ENCODE results near the gene RFX8.
"Not testable (repeated sequence)": the region's sequence is repeated elsewhere in the genome, so short reads cannot be mapped to it uniquely, and the experiment has no call there.

RFX8 gene

DNA sequence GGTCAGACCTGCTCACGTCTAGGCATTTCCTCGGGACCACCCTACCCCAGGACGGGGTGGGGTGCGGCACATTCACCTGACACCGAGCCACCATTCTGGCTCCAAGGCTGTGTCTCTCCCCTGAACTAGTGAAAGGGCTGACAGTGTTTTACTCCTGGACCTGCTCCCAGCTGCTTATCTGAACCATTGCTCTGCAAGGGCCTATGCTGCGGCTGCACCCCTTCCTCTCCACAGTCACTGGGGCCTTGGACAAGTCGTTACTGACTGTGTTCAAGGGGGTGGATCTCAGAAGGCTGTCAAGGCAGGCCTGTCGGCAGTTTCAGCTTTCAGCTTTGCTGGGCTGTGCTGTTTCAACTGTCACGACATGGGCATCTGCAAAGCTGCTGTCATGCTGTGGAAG lies 99.3 kb downstream of the RFX8 start:
- DNase-seq (ENCODE audit: low read depth): no peak

DNA sequence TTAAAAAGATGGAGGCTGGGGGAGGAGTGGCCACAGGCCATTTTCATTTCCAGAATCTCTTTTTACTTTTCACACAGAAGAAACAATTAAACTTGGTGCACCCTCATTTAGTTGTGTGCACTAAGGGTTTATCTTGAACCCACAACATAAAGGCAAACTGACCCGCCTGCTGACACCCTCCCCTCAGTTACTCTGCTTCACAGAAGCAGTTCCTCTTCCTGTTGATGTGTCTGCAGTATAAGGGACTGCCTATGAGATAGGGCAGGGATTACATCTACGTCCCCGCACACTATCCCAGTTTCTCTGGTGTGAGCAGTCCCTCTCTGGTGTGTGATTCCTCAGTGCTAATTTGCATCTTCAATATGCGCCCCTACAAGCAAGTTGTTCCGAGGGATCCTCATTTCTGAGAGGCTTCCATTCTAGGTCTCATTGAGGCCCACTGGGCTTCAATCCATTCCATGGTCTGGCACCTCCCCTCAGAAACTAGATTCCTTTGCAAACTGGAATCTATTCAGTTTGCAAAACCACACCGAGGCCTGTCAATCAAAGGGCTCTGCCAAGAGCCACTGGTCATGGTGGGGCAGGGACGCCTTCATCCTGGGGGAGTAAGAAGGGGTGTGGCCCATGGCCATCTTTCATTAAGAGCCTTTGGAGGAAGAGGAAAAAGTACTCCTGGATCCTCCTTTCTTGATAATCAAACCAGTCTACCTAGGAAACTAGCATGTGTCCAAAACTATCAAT lies 99.9 kb downstream of the RFX8 start:
- DNase-seq (ENCODE audit: low read depth): no peak

GRCh38 chr2:101372792-101373191 lies 102.1 kb downstream of the RFX8 start:
- no peak for DNase-seq (ENCODE audit: low read depth)

- DNase-seq (ENCODE audit: low read depth): no peak
These were observed 103.3 kb downstream of the RFX8 start for GRCh38 chr2:101371636-101372035.

GRCh38 chr2:101369100-101369499 lies 105.8 kb downstream of the RFX8 start:
- DNase-seq (ENCODE audit: low read depth): no peak

GRCh38 chr2:101368376-101368775 lies 106.5 kb downstream of the RFX8 start:
- DNase-seq (ENCODE audit: low read depth): no peak

GRCh38 chr2:101367508-101367907 lies 107.4 kb downstream of the RFX8 start:
- no peak for DNase-seq (ENCODE audit: low read depth)

GRCh38 chr2:101364878-101365277 lies 110.0 kb downstream of the RFX8 start:
- DNase-seq (ENCODE audit: low read depth): no peak

DNA sequence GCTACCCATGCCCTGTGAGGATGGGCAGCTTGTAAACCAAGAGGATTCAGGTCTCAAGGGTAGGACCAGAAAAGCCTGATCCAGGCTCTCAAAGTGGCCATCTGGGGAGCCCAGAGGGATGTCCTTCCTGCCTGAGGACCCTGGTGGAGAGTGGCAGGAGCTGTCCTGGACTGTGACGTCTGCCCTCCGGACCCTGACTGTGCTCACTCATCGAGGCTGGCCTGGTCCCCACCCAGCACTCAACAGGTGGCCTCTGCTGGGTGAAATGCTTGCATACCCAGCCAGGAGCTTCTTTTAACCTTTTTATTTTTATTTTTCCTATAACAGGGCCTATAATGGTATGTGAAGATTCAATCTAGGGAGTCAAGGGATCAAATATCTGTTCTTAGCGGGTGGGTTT lies 112.1 kb downstream of the RFX8 start:
- no peak for DNase-seq (ENCODE audit: low read depth)

DNA sequence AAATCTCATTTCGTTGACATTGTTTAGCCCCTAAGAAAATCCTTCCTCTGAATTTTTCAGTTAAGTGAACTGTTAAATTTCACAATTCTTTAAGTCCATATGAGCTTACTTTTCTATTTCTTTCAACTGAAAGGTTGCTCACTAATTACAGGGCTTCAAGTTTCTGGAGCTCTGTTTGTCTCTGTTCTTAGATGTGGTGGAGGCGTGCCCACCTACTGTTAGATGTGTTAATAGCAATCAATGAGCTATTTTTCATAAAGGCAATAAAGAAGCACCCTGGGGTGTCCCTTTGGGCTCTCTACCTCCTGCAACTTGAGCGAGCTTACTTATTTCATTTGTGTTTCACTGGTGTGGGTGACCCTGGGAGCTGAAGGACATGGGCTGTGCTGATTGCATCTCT lies 112.6 kb downstream of the RFX8 start:
- no peak for DNase-seq (ENCODE audit: low read depth)

GRCh38 chr2:101361522-101361921 lies 113.4 kb downstream of the RFX8 start:
- no peak for DNase-seq (ENCODE audit: low read depth)

DNA sequence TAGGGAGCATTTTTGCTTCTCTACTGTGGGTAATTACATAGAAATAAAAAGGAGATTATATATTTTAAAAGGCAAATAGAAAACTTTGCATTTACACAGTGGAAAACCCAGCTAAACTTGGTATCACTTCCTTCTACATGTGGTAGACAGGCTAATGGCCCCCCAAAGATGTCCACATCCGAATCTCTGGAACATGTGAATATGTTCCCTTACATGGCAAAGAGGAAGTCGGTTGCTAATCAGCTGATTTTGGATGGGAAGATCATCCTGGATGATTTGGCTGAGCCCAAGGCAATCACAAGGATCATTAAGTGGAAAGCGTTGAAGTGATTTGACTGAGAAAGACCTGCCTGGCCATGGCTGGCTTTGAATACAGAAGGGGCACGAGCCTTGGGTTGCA lies 113.8 kb downstream of the RFX8 start:
- no peak for DNase-seq (ENCODE audit: low read depth)

DNA sequence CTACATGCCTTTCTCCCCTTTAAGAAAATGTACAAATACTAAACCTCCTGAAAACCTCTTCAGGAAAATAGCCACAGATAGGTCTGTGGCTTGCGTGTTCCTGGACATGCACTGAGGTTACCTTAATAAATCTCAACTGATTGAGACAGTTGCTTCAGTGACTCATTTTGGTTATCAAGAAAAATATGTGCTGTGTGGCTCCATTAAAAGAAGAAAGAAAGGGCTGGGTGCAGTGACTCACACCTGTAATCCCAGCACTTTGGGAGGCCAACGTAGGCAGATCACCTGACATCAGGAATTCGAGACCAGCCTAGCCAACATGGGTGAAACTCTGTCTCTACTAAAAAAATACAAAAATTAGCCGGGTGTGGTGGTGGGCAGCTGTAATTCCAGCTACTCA lies 114.7 kb downstream of the RFX8 start:
- no peak for DNase-seq (ENCODE audit: low read depth)

- no peak for DNase-seq (ENCODE audit: low read depth)
These were observed 115.4 kb downstream of the RFX8 start for GRCh38 chr2:101359410-101359954.

DNA sequence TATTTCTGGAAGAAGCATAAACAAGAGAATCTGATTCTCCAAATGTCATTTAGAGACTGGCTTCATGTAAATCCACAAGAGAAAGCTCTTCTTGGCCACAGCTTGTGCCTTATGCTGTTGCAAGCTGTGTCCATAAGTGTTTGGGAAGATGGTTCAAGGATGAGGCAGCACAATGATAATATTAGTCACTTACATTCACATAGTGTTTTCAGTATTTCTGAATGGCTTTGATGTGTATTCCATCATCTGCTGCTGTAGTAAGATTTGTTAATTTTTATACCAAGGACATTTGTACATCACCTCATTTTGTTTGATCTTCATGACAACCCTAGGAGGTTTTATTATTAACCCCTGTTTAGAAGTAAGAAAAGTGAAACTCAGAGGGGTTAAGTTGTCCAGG lies 117.5 kb downstream of the RFX8 start:
- DNase-seq (ENCODE audit: low read depth): no peak

- no peak for DNase-seq (ENCODE audit: low read depth)
These were observed 118.4 kb downstream of the RFX8 start for GRCh38 chr2:101356521-101356920.

- DNase-seq (ENCODE audit: low read depth): no peak
These were observed 118.9 kb downstream of the RFX8 start for GRCh38 chr2:101356055-101356454.

DNA sequence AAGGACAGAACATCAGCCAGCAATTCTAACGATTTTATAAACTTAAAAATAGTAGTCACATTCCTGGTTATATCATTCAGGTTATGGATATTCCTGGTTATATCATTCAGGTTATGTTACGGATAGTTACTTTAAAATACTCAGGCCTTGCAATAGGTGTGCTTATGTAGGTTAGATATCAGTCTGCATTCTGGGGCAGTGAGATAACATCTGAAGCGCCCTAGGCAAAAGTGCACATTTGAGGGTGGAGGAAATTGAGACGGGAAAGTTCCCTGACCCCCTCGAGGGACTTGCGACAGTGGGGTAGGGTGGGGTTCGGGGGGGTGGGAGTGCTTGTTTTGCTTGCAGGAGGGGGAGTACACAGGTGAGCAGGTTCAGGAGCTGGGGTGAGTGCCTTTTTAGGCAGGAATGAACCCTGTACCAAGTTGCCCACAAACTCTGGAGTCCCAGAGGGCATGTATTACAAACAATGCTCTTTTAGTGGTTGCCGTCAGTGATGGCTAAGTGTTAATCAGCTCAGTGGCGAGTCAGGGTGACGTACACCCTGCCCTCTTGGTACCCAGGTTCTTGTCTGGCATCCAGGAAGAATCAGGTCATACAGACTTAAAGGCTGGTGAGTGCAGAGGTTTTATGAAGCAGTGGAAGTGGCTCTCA lies 119.4 kb downstream of the RFX8 start:
- DNase-seq (ENCODE audit: low read depth): no peak

- DNase-seq (ENCODE audit: low read depth): no peak
These were observed 120.2 kb downstream of the RFX8 start for GRCh38 chr2:101354420-101355311.

DNA sequence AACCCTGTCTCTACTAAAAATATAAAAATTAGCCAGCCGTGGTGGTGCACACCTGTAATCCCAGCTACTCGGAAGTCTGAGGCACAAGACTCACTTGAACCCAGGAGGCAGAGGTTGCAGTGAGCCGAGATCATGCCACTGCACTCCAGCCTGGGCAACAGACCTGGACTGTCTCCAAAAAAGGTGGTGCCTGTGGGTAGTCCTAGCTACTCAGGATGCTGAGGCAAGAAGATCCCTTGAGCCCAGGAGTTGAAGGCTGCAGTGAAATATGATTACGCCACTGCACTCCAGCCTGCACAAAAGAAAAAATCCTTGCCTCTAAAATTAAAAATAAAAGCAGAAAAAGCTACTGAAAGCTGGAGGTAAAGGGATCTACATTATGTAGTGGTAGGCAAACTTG lies 122.3 kb downstream of the RFX8 start:
- not testable (repeated sequence) for DNase-seq (ENCODE audit: low read depth)

GRCh38 chr2:101351207-101351606 lies 123.7 kb downstream of the RFX8 start:
- DNase-seq (ENCODE audit: low read depth): no peak

DNA sequence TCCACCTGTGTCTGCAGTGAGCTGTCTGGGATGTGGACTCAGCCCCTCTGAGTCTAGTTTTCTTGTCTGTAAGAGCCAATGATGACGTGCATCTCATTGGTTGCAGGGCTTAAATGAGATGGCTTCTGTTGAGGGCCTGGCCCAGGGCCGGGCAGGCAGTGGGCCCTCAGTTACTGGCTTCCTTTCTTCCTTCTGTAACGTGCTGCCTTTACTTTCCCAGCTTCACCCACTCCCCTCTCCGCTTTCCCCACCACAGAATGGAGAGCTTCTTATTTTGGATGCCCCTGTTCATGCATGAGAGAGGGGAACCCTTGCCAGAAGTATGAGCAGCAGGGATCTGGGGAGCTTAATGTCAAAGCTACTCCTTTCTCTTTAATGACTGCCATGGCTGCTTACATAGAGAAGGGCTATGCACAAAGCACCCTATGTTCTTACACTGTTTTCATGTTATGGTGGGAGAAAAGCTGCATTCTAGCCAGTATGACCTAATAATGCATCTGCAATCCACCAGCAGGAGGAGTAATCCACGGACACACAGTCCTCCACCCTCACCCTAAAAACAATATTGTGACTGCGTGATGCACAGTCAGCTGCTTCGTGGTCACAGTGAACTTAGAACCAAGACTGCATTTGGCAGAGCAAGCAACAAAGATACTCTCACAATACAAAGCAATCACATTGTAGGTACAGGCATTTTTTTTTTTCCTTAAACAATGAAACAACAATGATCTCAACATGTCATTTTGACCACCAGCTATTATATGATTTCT lies 124.8 kb downstream of the RFX8 start:
- DNase-seq (ENCODE audit: low read depth): no peak
